ENCODE measurements around the gene GSTM1.
"Not testable (repeated sequence)": the region's sequence is repeated elsewhere in the genome, so short reads cannot be mapped to it uniquely, and the experiment has no call there.

The GSTM1 gene

DNA sequence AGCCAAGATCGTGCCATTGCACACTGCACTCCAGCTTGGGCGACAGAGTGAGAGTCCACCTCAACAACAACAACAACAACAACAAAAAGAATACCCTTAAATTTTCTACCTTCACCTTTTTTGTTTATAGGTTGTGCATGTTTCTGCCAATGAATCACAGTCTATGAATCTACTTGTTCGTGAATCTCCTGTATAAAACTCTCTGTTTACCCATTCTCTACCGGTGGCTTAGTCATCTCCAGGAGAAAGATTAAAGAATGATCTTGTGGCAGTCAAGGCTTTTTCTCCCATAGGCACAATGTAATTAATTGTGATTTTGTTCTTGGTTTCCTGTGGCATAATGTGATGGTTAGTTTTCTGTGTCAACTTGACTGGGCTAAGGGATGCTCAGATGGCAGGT lies 10.2 kb downstream of the GSTM1 start:
- not testable (repeated sequence) for DNase-seq (ENCODE audit: low spot score)

DNA sequence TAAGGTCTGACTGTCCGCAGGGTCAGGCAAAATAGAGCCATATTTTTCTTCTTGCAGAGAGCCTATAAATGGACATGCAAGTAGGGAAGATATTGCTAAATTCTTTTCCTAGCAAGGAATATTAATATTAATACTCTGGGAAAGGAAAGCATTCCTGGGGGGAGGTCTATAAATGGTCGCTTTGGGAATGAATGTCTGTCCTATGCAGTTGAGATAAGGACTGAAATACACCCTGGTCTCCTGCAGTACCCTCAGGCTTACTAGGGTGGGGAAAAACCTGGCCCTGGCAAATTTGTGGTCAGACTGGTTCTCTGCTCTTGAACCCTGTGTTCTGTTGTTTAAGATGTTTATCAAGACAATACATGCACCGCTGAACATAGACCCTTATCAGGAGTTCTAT lies 15.3 kb downstream of the GSTM1 start:
- DNase-seq (ENCODE audit: low spot score): not testable (repeated sequence)

DNA sequence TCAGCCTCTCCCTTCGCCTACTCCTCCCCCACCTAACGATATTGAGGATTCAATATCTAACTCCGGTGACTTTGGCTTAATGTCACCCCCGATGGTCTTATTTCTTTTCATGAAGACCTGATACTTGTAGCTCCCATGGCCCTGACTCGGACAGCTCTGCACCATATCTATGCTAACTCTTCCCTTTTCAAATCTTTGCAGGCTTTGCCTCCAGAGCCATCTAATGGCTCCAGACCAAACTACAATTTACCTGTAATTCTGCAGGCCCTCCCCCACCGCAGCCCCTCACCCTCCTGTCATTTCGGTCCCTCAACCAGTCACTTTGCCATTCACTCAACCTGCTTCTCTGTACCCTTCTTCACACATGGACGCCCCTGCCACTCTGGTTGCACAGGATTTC lies 16.6 kb downstream of the GSTM1 start:
- no peak for DNase-seq (ENCODE audit: low spot score)

DNA sequence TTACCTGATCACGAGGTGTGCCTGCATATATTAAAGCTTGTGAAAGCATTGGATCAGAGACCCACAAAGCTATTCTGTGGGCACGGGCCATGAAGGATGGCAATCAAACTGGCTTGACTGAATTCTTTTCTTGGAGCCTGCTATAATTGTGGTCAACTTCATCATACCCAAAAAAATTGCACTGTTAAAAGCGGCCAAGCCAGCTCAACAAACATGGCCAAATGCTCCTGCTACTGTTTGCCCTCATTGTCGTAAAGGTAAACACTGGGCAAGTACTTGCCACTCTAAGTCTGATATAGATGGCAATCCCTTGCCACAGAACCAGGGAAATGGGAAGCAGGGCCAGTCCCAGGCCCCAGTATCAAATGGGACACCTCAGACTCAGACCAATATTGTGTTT lies 17.8 kb downstream of the GSTM1 start:
- DNase-seq (ENCODE audit: low spot score): no peak

DNA sequence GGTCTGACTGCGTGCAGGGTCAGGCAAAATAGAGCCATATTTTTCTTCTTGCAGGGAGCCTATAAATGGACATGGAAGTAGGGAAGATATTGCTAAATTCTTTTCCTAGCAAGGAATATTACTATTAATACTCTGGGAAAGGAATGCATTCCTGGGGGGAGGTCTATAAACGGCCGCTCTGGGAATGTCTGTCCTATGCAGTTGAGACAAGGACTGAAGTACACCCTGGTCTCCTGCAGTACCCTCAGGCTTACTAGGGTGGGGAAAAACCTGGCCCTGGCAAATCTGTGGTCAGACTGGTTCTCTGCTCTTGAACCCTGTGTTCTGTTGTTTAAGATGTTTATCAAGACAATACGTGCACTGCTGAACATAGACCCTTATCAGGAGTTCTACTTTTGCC lies 21.3 kb downstream of the GSTM1 start:
- DNase-seq (ENCODE audit: low spot score): not testable (repeated sequence)

DNA sequence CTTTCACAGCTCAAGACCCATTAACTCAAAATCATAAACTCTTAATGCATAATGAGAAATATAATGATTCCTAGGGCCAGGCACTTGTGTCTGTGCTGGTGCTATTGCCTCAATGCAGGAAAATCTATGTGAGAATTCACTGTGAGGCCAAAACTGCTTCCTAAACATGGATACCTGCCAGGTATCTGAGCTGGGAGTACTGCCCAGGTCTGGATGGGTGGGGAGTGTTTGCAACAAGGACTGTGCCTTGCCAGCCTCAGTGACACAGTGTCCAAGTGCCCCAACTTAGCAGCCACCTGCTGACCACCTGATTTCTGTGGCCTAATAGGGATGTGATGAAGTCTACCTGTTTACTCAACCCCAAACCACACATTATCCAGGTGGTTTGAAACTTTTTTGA lies 22.2 kb downstream of the GSTM1 start:
- not testable (repeated sequence) for DNase-seq (ENCODE audit: low spot score)

DNA sequence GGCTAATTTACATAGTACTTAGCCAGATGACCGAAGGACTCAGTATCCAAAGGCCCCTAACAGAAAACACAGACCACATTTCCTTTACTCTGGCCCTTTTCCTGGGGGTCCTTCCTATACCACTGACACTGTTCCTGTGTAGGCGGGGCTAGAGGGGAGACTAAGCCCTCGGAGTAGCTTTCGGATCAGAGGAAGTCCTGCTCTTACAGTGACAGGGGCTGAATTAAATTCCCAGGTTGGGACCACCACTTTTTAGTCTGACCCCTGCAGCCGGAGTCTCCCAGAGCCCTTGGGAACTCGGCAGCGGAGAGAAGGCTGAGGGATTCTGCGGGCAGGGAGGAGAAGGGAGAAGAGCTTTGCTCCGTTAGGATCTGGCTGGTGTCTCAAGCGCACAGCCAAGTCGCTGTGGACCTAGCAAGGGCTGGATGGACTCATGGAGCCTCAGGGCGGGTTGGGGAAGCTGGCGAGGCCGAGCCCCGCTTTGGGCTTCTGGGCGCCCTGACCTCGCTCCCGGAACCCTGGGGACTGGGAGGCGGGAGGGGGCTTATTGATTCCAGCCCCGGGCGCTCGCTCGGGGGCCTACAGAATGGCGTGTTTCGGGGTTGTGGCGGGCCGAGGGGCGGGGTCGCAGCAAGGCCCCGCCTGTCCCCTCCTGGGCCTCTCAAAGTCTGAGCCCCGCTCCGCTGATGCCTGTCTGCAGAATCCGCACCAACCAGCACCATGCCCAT lies 24.1 kb downstream of the GSTM1 start, which contains the start of gene GSTM5:
TSS of gene GSTM5 (plus strand) at position 659 of the 728 bp plus-strand sequence. CDS start at position 721, 62 bp downstream.
- DNase-seq (ENCODE audit: low spot score): not testable (repeated sequence)

DNA sequence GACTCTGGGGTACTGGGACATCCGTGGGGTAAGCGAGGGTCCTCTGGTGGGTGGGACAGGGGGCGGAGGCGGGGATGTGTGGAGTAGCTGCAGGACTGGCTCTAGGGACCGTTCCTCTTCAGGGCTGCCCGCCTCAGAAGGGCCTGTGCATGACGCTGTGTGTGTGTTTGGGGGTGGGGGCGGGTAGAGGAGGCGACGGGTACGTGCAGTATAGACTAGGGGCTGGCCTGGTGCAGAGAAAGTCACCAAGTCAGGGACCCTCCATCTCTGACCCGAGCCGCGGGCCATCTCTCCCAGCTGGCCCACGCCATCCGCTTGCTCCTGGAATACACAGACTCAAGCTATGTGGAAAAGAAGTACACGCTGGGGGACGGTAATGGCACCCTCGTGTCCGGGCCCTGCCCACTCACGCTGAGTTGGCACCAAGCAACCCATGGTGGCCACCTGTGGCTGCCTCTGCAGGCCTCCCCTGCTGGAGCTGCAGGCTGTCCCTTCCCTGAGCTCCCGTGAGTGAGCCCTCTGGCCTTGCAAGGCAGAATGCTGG lies 24.8 kb downstream of the GSTM1 start:
- DNase-seq (ENCODE audit: low spot score): no peak

DNA sequence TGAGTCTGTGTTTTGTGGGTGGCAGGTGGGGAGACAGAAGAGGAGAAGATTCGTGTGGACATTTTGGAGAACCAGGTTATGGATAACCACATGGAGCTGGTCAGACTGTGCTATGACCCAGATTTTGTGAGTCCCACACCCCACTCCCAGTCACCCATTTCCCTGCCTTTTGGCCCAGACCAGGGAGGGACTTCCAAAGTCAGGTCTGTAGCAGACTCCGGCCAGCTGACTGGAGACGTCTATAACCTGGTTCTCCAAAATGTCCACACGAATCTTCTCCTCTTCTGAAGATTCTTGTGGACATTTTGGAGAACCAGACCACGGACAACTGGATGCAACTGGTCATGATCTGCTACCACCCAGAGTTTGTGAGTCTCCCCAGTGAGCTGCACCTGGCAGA lies 26.0 kb downstream of the GSTM1 start:
- DNase-seq (ENCODE audit: low spot score): no peak

DNA sequence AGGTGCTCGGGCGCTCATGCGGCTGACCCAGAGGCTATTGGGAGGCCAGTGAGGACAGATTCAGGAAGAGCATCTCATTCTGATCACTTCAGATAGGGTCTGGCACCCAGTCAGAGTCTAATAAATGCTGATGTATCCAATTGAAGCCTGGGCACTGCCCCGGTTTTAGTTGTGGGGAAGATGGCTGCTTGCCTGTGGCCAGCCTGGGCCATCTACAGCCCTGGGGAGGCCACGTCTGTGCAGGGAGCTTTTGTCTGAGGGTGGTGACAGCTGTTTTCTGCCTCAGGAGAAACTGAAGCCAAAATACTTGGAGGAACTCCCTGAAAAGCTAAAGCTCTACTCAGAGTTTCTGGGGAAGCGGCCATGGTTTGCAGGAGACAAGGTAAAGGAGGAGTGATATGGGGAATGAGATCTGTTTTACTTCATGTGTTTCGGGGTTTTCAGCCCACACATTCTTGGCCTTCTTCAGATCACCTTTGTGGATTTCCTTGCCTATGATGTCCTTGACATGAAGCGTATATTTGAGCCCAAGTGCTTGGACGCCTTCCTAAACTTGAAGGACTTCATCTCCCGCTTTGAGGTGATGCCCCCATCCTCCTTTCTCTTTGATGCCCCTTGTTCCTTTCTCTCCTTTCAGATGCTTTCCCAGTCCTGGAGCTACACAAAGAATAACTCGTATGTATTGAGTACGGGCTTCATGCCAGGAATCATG lies 27.2 kb downstream of the GSTM1 start:
- no peak for DNase-seq (ENCODE audit: low spot score)

DNA sequence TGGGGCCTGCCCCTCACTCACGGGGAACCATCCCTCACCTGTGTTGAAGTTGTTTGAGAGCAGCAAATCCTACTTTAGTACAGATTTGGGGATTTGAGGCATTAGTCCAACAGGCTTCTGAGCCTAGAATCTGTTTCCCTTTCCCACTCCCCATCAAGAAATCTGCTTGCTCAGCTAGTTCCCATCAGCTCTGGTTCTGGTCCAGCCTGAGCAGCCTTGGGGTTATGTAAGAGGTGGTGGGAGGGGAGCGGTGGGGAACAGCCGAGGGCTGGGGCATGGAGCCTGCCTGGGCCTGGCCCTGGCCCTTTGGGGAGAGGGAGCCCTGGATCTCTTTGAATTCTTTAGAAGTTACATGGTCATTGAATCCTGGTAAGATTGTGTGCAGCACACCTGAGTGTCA lies 28.5 kb downstream of the GSTM1 start:
- no peak for DNase-seq (ENCODE audit: low spot score)

DNA sequence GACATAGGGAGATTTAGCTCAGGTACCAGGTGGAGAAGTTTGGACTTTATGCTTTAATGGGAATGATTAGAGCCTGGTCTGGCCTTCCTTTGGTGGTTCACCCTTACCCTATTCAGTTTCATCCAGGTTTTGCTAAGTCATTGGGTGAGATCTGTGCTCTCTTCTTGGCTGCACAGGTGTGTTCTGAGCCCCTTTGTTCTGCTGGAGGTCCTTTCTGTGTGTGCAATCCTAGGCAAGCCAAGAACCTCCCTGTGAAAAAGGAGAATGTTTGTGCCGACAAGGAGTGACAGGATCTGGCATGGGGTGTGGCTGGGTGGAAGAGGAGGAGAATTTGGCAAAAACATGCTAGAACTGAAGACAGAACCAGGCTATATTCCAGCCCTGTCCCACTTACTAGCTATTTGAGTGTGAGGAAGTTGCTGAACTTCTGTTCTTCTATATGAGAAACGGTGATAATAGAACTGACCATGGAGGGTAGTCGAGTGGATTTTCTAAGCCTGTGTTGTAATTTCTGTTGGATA lies 29.0 kb downstream of the GSTM1 start:
- no peak for DNase-seq (ENCODE audit: low spot score)

DNA sequence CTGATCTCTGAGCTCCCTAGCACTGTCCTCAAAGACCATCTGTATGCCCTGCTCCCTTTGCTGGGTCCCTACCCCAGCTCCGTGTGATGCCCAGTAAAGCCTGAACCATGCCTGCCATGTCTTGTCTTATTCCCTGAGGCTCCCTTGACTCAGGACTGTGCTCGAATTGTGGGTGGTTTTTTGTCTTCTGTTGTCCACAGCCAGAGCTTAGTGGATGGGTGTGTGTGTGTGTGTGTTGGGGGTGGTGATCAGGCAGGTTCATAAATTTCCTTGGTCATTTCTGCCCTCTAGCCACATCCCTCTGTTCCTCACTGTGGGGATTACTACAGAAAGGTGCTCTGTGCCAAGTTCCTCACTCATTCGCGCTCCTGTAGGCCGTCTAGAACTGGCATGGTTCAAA lies 30.1 kb downstream of the GSTM1 start:
- DNase-seq (ENCODE audit: low spot score): no peak

DNA sequence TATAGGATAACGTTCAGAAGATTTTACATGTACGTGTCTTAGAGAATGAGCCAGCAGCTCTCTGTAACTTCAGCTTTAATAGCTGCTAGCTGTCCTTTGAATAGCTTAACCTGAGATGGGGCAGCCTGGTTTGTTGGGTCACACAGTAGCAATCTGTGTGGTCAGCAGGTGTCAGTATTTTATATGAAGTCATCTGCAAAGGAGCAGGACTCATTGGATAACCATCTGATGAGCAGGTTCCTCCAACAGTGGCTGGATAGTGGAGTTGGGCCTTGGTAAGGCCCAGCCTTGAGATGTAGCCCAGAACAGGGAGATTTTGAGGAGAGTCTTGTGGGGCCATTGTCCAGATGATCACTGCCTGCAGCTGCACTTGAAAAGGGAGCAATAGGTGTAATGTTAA lies 30.9 kb downstream of the GSTM1 start:
- DNase-seq (ENCODE audit: low spot score): peak; percentile 16

DNA sequence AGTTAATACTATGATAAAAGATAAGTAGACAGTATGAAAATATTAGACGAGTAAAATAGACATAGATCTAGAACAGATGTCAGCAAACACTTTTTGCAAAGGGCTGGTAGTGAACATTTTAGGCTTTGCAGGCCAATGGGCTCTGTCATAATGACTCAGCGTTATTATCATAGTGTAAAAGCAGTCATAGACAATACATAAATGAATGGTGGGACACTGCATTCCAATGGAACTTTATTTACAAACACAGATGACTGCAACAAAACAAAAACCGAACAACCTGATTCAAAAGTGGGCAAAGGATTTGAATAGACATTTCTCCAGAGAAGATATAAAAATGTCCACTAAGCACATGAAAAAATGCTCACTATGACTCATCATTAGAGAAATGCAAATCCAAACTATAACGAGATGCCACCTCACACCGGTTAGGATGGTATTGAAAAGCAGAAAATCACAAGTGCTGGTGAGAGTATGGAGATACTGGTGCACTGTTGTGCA lies 31.8 kb downstream of the GSTM1 start:
- peak; percentile 48 for DNase-seq (ENCODE audit: low spot score)

DNA sequence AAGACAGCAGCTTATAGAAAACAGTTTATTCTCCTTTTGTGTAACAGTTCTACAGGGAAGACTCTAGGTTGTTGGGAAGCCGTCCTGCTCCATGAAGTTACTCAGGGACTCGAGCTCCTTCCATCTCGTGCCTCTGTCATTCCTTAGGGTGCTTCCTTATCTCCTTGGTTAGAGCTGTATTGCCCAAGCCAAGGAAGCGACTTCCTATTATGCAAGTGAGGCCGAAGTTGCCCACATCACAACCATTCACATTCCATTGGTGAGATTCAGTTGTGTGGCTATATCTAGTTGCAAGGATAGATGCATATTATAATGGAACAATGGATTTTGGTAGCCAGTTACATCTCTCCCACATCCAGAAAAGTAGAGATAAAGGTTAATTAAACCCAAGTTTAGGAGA lies 33.4 kb downstream of the GSTM1 start:
- DNase-seq (ENCODE audit: low spot score): no peak

DNA sequence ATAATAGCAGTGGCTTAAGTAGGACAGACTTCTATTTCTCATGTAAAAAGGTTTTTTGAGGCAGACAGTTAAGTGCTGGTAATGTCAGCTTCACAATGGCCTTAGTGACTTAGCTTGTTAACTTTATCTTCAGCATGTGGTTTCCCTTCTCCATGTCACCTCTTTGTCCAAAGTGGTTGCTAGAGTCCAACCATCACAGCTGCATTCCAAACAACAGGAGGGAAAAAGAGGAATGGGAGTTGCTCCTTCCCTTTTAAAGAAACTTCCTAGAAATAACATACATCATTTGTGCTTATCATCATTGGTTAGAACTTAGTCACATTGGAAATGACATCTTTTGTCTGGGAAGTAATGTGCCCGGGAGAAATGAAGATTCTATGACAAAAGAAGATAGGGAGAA lies 34.4 kb downstream of the GSTM1 start:
- DNase-seq (ENCODE audit: low spot score): no peak

DNA sequence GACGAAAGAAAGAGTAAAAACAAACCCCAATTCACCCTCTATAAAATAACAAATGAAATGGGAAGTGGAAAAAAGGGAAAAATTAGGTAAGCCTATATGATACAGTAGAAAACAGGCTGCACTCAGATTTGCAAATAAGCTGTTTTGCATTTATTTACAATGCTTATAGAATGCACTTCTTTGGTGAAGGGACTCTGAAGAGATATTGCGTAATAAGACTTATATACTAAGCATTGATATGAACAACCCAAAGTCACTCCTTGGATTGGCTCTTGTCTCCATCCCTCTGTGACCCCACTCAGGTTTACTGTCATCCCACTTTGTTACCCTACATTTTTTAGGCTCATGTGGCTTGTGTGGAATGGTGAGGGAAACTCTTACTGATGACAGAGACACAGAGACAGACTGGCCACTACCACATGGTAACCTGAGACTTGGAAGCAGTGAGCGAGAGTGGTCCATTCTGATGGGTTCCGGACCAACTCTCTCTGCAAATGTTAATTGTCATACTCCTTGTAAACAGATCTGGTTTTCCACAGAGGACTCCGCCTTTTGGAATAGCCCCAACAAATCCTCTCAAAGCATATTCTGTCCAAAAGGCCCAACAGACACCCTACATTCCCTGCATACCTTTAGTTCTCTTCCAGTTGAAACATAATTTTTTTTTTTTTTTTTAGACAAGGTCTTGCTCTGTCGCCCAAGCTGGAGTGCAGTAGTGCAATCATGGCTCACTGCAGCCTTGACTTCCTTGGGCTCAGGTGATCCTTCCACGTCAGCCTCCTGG lies 35.5 kb downstream of the GSTM1 start:
- DNase-seq (ENCODE audit: low spot score): no peak

DNA sequence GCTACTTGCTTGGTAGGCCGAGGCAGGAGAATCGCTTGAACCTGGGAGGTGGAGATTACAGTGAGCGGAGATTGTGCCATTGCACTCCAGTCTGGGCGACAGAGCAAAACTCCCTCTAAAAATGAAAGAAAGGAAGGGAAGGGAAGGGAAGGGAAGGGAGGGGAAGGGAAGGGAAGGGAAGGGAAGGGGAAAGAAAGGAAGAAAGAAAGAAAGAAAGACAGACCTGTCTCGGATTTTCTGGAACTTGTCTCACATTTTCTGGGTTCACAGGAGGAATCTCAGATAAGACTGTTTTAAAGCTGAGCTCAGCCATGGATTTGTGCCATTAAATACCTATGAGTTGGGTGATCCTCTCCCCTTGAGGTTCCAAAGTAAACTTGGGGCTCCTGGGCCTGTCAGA lies 37.3 kb downstream of the GSTM1 start:
- DNase-seq (ENCODE audit: low spot score): no peak

DNA sequence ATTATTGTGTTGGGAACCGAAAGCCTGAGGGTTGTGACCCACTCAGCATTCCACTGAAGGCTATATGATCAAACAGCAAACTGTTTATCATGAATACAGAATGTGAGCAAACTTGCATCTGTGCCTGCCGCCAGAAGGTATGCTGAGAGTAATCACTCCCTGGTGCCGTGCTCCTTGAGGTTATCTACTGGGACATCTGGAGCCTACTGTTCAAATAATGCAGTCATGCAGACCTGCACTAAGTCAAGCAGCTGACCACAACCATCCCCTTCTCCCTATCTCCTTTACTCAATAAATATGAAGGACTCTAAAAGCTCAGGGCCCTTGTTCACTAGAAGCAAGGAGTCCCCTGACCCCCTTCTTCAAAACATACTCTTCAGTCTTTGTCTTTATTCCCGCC lies 37.9 kb downstream of the GSTM1 start:
- DNase-seq (ENCODE audit: low spot score): no peak

DNA sequence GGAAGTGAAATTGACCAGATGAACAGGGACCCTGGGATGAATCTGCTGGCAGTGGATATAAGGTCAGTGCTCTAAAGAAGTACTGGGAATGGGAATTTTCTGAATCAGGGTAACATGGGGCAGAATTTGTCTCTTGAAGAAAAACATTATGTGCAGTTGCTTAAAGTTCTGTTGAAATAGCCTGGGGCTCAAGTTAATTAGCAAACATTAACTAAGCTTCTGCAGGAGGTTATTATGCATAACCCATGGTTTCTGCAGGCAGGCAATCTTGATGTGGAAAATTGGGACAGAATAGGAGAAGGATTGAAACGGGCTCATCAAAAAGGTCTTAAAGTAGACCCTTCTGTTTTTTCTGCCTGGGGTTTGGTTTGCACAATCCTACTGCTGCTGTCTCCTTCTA lies 38.4 kb downstream of the GSTM1 start:
- DNase-seq (ENCODE audit: low spot score): no peak

DNA sequence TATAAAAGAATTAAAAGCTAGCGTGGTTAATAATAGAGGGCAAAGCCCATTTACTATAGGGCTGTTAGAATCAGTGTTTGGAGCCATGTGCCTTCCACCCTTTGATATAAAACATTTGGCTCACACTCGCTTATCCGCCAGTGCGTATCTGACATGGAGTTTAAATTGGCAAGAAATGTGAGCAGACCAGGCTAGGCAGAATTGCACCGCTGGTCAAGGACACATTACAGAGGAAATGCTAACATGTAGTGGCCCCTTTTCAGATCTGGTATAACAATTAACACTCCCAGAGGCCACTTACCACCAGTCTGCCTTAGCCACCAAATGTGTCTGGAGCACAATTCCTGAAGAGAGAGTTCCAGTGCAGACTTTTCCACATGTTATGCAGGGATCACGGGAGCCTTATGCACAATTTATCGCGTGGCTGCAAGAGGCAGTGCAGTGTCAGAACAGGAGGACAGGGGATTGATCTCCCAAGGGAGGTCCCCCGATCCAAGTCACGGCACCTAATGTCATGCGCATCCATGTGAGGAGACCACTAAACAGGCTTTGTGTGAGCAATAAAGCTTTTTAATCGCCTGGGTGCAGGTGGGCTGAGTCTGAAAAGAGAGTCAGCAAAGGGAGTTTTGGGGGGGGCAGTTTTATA lies 39.2 kb downstream of the GSTM1 start:
- no peak for DNase-seq (ENCODE audit: low spot score)

Data from RKO (cell line).